ENCODE data around the gene ALDH3B2. TPM values are rescaled to one million over a fixed set of nuclear protein-coding genes. Genes with fewer than 3 reads are reported as not detected.

The ALDH3B2 gene, protein sequence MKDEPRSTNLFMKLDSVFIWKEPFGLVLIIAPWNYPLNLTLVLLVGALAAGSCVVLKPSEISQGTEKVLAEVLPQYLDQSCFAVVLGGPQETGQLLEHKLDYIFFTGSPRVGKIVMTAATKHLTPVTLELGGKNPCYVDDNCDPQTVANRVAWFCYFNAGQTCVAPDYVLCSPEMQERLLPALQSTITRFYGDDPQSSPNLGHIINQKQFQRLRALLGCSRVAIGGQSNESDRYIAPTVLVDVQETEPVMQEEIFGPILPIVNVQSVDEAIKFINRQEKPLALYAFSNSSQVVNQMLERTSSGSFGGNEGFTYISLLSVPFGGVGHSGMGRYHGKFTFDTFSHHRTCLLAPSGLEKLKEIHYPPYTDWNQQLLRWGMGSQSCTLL
- not detected in 2 replicates for total RNA-seq

DNA sequence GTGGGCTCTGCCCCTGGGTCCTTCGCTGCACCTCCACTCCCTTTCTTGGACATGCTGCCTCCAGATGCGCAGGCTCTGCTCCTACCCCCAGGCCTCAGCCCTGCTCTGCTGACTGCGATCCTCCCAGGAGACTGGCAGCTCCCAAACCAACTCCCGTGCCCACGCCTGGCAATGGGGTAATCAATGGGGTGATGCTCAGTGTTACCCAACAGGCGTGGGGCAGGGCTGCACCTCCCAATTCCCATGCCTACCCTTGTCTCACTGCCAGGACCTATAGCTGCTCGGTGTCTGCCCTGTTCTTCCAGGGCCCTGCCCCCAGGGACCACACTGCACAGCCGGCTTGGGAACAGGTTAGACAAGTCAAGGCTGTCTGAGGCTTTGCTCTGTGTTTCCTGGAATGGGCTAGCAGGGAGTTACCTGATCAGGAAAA, at the start of gene ALDH3B2:
Gene ALDH3B2 (minus strand): TSS at position 182 of the 430 bp plus-strand sequence. CDS start 7,688 bp downstream, outside the sequence.

DNA sequence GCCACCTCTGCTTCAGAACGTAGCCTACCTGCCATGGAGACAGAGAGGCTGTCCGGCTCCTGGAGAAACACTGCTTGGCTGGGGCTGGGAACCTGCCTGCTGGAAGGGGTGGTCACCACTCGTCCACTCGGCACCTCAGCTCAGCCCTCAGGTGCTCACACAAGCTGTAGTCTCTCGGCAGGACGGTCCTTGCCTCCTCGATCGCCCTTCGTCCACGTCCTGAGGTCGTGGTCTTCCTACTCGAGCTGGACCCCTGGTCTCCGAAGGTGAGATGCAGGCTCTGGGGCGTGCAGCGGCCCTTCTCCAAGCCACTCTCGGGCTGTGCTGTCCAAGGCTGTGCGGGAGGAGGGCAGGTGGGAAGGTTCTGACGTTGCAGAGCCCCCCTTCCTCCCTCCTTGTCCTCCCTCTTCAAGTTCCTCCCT, 35.0 kb downstream of the ALDH3B2 start, which contains the start of gene TBX10:
Gene TBX10 (minus strand): TSS at position 326 of the 422 bp plus-strand sequence. CDS start 291 bp downstream, at position 35.

DNA sequence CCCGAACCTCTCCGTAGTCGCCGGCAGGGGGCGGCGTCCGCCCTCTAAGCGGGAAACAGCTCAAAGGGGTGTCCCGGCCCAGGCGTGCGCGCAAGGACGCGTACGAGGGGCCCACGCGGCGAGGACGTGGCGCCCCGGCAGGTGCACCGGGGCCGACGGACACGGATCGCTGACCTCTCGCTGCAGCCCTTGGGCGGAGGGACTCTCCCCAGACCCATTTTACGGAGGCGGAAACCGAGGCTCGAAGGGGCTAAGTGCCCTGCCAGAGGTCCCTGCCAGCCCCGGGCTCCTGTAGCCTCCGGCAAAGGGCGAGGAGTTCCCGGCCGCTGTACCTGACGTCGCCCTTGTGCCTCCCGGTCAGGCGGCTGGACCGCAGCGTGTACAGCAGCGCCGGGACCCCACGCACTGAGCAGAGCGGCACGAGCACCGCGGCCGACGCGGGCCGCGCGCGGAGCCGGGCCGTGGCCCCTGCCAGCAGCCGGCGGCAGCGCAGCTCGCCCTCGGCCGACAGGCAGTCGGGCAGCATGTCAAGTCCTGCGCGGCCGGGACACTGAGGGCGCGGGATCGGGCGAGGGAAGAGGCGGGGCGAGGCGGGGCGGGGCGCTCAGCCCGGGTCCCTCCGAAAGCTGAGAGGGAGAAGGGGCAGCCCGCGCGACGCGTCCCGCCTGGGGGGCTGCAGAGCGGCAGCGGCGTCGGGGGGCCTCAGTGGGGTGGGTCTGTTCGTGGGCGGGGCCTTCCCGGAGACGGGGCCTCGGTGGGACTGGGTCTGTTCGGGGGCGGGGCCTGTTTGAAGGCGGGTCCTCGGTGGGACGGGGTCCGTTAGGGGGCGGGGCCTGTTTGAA, 44.8 kb downstream of the ALDH3B2 start, which contains the start of gene NUDT8:
Gene NUDT8 (minus strand): TSS at position 552 of the 842 bp plus-strand sequence. CDS start 26 bp downstream, at position 526.

Small RNA genes within 50 kb of the gene (small RNA-seq; reads per million reads assigned to genes)
- gene RPL37P2: 0.88 reads per million, percentile 53 among the genes with 10 or more reads in this experiment

Other genes with a start within 250 kb of the ALDH3B2 start
- 43.0 and 44.4 TPM in 2 replicates for gene RPS6KB2, start 246.1 kb downstream of the ALDH3B2 start, total RNA-seq
- 0.19 and 0.33 TPM in 2 replicates for gene PTPRCAP, start 236.9 kb downstream of the ALDH3B2 start, total RNA-seq
- gene CORO1B, start 231.1 kb downstream of the ALDH3B2 start, total RNA-seq: 139 and 168 TPM in 2 replicates
- gene GPR152, start 221.9 kb downstream of the ALDH3B2 start, total RNA-seq: not detected in 2 replicates
- 1.9 and 3.9 TPM in 2 replicates for gene CABP4, start 219.3 kb downstream of the ALDH3B2 start, total RNA-seq
- 24.7 and 32.0 TPM in 2 replicates for gene TMEM134, start 205.4 kb downstream of the ALDH3B2 start, total RNA-seq
- gene AIP, start 191.6 kb downstream of the ALDH3B2 start, total RNA-seq: 38.9 and 59.1 TPM in 2 replicates
- gene PITPNM1, start 169.3 kb downstream of the ALDH3B2 start, total RNA-seq: 7.3 and 11.4 TPM in 2 replicates
- 24.2 and 24.6 TPM in 2 replicates for gene CDK2AP2, start 166.5 kb downstream of the ALDH3B2 start, total RNA-seq
- not detected in 2 replicates for gene CABP2, start 151.2 kb downstream of the ALDH3B2 start, total RNA-seq
- 524 and 841 TPM in 2 replicates for gene GSTP1, start 90.8 kb downstream of the ALDH3B2 start, total RNA-seq
- 161 and 225 TPM in 2 replicates for gene NDUFV1, start 67.7 kb downstream of the ALDH3B2 start, total RNA-seq
- 5.2 and 10.6 TPM in 2 replicates for gene NUDT8, start 44.7 kb downstream of the ALDH3B2 start, total RNA-seq
- not detected in 2 replicates for gene TBX10, start 34.9 kb downstream of the ALDH3B2 start, total RNA-seq
- not detected in 2 replicates for gene ACY3, start 23.9 kb downstream of the ALDH3B2 start, total RNA-seq